ENCODE data around the gene CAPN13. TPM values are rescaled to one million over a fixed set of nuclear protein-coding genes. Genes with fewer than 3 reads are reported as not detected.
"Not testable (repeated sequence)": the region's sequence is repeated elsewhere in the genome, so short reads cannot be mapped to it uniquely, and the experiment has no call there.

Gene CAPN13
- total RNA-seq, 2 experiments from 2014 or later: not detected

GRCh38 chr2:30702694-30703093 lies 104.6 kb downstream of the CAPN13 start:
- Mint-ChIP-seq H3K4me1 (ENCODE audit: low read depth) (peaks cover 3% of the 10 kb centered on the region), H3K36me3 (no peaks in the 10 kb centered on the region), H3K27me3 (peaks cover 3% of the 10 kb centered on the region), H3K9me3 (peaks cover 26% of the 10 kb centered on the region), H3K4me3 (no peak overlapping the region), H3K27ac (no peak overlapping the region)
- intact Hi-C loops (cut with micrococcal nuclease): no loop called here
- ChIA-PET CTCF (interaction anchor here (0.7 to 14.1 kb wide), 6 partner anchors 9 to 536 kb away, joined by 3 to 679 read pairs (median 6); no protein-coding TSS in a partner anchor), POLR2A (no interaction called here)
- DNase-seq: no peak

- Mint-ChIP-seq H3K9me3 (peaks cover 29% of the 10 kb centered on the region), H3K4me1 (ENCODE audit: low read depth) (no peaks in the 10 kb centered on the region), H3K27ac (no peak overlapping the region), H3K36me3 (no peaks in the 10 kb centered on the region), H3K4me3 (no peak overlapping the region), H3K27me3 (no peaks in the 10 kb centered on the region)
- intact Hi-C loops (cut with micrococcal nuclease): no loop called here
- ChIA-PET CTCF (interaction anchor here (1.1 to 14.1 kb wide), 3 partner anchors 10 to 535 kb away, joined by 4 to 679 read pairs (median 16); no protein-coding TSS in a partner anchor), POLR2A (no interaction called here)
- DNase-seq: no peak
These were observed 105.5 kb downstream of the CAPN13 start for GRCh38 chr2:30701782-30702181.

GRCh38 chr2:30697242-30698103 lies 109.8 kb downstream of the CAPN13 start:
- intact Hi-C loops (cut with micrococcal nuclease); H3K36me3 Mint-ChIP-seq; DNase-seq; H3K27ac Mint-ChIP-seq; H3K4me3 Mint-ChIP-seq; H3K27me3 Mint-ChIP-seq; H3K4me1 Mint-ChIP-seq (ENCODE audit: low read depth): not testable (repeated sequence)
- ChIA-PET CTCF (interaction anchor here (0.6 to 5.3 kb wide), 6 partner anchors 14 to 603 kb away, joined by 3 to 32 read pairs (median 6); no protein-coding TSS in a partner anchor), POLR2A (interaction anchor here (0.6 kb wide), 1 partner anchor 50 kb away, joined by 3 read pairs; no protein-coding TSS in a partner anchor)
- H3K9me3 Mint-ChIP-seq: peaks cover 21% of the 10 kb centered on the region

DNA sequence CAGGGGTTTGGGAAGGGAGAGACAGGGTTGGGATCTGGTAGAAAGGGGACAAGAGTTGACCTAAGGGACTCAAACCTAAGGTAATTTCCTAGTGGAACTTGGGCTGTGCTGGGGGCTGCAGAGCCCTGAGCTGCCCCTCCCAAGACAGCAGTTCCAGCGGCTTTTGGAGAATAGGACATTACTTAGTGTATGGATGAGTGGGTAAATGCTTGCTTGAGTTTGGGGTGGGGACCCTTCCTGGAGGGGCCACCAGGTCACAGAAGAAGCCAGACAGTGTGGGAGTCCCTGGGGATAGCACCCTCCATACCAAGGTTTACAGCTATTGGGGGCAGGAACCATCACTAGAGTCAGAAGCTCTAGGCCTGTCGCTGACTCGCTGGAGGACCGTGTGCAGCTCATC lies 111.5 kb downstream of the CAPN13 start:
- ChIA-PET POLR2A (no interaction called here), CTCF (interaction anchor here (1.4 to 5.3 kb wide), 4 partner anchors 9 to 18 kb away, joined by 3 to 32 read pairs (median 10); no protein-coding TSS in a partner anchor)
- intact Hi-C loops (cut with micrococcal nuclease): no loop called here
- Mint-ChIP-seq H3K9me3 (peaks cover 6% of the 10 kb centered on the region), H3K4me3 (no peak overlapping the region), H3K36me3 (no peaks in the 10 kb centered on the region), H3K4me1 (ENCODE audit: low read depth) (no peaks in the 10 kb centered on the region), H3K27ac (no peak overlapping the region), H3K27me3 (no peaks in the 10 kb centered on the region)
- no peak for DNase-seq

GRCh38 chr2:30694286-30695055 lies 112.8 kb downstream of the CAPN13 start:
- ChIA-PET POLR2A (interaction anchor here (0.6 kb wide), 1 partner anchor 226 kb away, joined by 3 read pairs; no protein-coding TSS in a partner anchor), CTCF (interaction anchor here (0.9 to 5.3 kb wide), 7 partner anchors 8 to 529 kb away, joined by 3 to 32 read pairs (median 9); no protein-coding TSS in a partner anchor)
- H3K27ac Mint-ChIP-seq: no peak overlapping the region
- no peak for DNase-seq
- no peaks in the 10 kb centered on the region for H3K36me3 Mint-ChIP-seq
- peaks cover 5% of the 10 kb centered on the region for H3K9me3 Mint-ChIP-seq
- H3K27me3 Mint-ChIP-seq: no peaks in the 10 kb centered on the region
- H3K4me3 Mint-ChIP-seq: no peak overlapping the region
- intact Hi-C loops (cut with micrococcal nuclease): no loop called here
- no peaks in the 10 kb centered on the region for H3K4me1 Mint-ChIP-seq (ENCODE audit: low read depth)

DNA sequence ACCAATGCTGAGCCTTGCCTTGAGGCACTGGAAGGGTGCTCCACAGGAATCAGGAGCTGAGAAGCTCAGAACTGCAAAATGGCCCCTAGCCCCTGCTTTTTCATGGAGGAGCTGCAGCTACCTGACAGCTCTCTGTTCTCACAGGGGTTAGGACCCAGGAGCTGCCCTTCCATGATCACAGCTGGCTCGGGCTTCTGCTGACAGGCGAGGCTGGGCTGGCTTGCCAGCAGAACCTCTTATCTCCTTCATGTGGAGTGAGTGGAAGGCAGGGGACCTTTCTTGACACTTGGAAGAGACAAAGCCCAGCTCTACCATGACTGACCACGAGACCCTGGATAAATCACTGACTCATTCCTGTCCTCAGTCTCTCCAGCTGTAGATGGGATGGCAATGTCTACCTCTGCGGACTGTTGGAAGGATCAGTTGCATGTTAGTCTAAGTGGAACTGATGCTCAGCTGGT lies 113.4 kb downstream of the CAPN13 start:
- DNase-seq: no peak
- H3K27me3 Mint-ChIP-seq: no peaks in the 10 kb centered on the region
- ChIA-PET POLR2A (interaction anchor here (0.6 kb wide), 1 partner anchor 226 kb away, joined by 3 read pairs; no protein-coding TSS in a partner anchor), CTCF (interaction anchor here (0.9 to 5.3 kb wide), 6 partner anchors 7 to 529 kb away, joined by 3 to 32 read pairs (median 10); no protein-coding TSS in a partner anchor)
- H3K9me3 Mint-ChIP-seq: peaks cover 5% of the 10 kb centered on the region
- H3K36me3 Mint-ChIP-seq: no peaks in the 10 kb centered on the region
- H3K27ac Mint-ChIP-seq: no peak overlapping the region
- no peaks in the 10 kb centered on the region for H3K4me1 Mint-ChIP-seq (ENCODE audit: low read depth)
- H3K4me3 Mint-ChIP-seq: no peak overlapping the region
- intact Hi-C loops (cut with micrococcal nuclease): no loop called here

DNA sequence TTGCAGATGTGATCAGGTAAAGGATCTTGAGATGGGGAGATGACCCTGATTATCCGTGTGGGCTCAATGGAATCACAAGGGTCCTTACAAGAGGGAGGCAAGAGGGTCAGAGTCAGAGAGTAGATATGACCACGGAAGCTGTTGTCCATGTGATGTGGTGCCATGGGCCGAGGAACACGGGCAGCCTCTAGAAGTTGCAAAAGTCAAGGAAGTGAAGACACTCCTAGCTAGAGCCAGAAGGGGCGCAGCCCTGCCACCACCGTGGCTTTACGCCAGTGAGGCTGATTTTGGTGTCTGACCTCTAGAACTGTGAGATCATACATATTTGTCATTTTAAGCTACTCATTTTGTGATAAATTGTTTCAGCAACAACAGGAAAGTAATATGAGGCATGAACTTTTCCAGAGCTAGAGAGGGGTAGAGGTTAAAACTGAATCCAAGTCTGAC lies 114.4 kb downstream of the CAPN13 start:
- DNase-seq: no peak
- intact Hi-C loops (cut with micrococcal nuclease): no loop called here
- Mint-ChIP-seq H3K27ac (no peak overlapping the region), H3K4me3 (no peak overlapping the region), H3K36me3 (no peaks in the 10 kb centered on the region), H3K4me1 (ENCODE audit: low read depth) (no peaks in the 10 kb centered on the region), H3K27me3 (no peaks in the 10 kb centered on the region), H3K9me3 (peaks cover 5% of the 10 kb centered on the region)
- ChIA-PET CTCF (interaction anchor here (2.0 to 5.3 kb wide), 3 partner anchors 19 to 528 kb away, joined by 10 to 32 read pairs (median 19); no protein-coding TSS in a partner anchor), POLR2A (no interaction called here)

DNA sequence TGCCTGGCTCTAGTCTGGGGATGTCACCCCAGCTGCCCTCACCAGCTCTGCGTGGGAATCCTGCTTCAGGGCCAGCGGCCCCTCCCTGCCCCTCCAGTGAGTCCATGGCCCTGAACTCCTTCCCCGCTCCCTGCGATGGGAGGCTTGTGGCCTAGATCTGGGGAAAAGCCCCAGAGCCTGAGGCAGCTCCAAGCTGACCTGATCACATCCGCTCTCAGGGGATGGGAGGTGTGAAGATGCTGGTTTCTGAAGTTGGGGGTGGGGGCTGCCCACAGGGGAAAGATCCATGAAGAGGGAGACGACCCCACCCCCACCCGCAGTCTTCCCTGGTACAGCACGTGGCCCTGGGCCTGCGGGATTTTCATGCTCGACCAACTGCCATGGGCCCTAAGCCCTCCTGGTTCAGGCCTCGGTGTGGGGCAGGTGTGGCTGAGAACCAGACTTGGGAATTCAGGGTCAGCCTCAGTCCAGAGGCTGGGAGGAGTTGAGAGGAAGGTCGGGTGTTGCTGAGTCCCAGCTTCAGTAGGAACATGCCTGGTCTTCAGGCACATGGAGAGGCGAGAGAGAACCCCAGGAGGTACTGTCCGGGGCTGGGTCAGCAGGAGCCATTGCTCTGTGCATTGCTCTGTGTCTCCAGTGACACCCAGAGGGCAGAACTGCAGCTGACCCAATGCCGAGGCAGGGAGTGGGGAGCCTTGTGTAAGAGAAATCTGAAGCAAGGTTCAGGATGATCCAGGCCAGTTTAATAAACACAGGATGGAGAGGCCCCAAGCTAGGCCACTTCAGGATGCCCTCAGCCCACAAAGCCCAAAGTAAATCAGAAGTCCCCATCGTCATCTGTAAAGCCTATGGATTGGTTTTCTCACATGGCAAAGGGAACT lies 115.1 kb downstream of the CAPN13 start:
- Mint-ChIP-seq H3K4me3 (no peak overlapping the region), H3K27ac (no peak overlapping the region), H3K9me3 (no peaks in the 10 kb centered on the region), H3K4me1 (ENCODE audit: low read depth) (no peaks in the 10 kb centered on the region), H3K36me3 (no peaks in the 10 kb centered on the region), H3K27me3 (no peaks in the 10 kb centered on the region)
- POLR2A ChIA-PET: no interaction called here
- intact Hi-C loops (cut with micrococcal nuclease): no loop called here
- CTCF ChIA-PET: interaction anchor here (0.9 to 5.3 kb wide), 5 partner anchors 19 to 527 kb away, joined by 3 to 32 read pairs (median 10); no protein-coding TSS in a partner anchor
- no peak for DNase-seq

GRCh38 chr2:30691091-30691947 lies 115.9 kb downstream of the CAPN13 start:
- ChIA-PET CTCF (interaction anchor here (0.9 to 1.1 kb wide), 2 partner anchors 20 to 524 kb away, joined by 3 to 4 read pairs; no protein-coding TSS in a partner anchor), POLR2A (no interaction called here)
- Mint-ChIP-seq H3K36me3 (no peaks in the 10 kb centered on the region), H3K9me3 (no peaks in the 10 kb centered on the region), H3K27me3 (no peaks in the 10 kb centered on the region), H3K4me1 (ENCODE audit: low read depth) (no peaks in the 10 kb centered on the region), H3K27ac (no peak overlapping the region), H3K4me3 (no peak overlapping the region)
- no peak for DNase-seq
- intact Hi-C loops (cut with micrococcal nuclease): no loop called here

DNA sequence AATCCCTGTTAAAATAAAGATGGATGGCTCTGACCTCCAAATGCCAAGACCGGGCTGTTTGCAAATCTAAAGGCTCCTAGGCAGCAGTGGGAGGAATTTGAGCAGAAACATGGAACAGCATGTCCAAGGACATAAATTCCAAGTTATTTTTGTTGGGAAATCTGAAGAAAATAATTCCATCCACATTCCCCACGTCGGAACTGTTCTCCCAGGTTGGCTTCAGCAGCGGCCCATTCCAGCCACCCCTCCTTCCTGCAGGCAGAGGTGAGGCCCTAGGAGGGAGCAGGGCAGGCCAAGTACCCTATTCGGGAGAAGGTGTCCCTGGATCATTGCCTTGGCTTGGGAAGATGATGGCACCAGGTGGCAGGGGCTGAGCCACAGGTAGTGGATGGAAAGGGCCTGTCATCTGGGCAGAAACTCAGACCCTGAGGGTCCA lies 117.1 kb downstream of the CAPN13 start:
- Mint-ChIP-seq H3K9me3 (no peaks in the 10 kb centered on the region), H3K4me1 (ENCODE audit: low read depth) (no peaks in the 10 kb centered on the region), H3K27ac (no peak overlapping the region), H3K4me3 (no peak overlapping the region), H3K36me3 (no peaks in the 10 kb centered on the region), H3K27me3 (no peaks in the 10 kb centered on the region)
- ChIA-PET CTCF (interaction anchor here (0.5 kb wide), 1 partner anchor 128 kb away, joined by 3 read pairs; no protein-coding TSS in a partner anchor), POLR2A (no interaction called here)
- intact Hi-C loops (cut with micrococcal nuclease): no loop called here
- no peak for DNase-seq

Data from activated CD4-positive, alpha-beta memory T cell treated with anti-CD3 and anti-CD28 coated beads for 36 hours (primary cell).